DOHH2 (cell line): ENCODE measurements around the gene ZFP30.

ENCODE experiments used
- H3F3A ChIP-seq: fragments of 200-600 bp; sonication (generic), shearing (Covaris generic); 2 replicates; pipeline ENCODE4 v1.6.0; 2016; ENCODE audit warnings: antibody characterized with exemption, mild to moderate bottlenecking; ENCODE audit not compliant: control insufficient read depth, insufficient read depth
- H3K27ac ChIP-seq: fragments of 200-600 bp; sonication (generic); 2 replicates; pipeline ENCODE4 v1.5.1; 2014; ENCODE audit warnings: low read depth, mild to moderate bottlenecking, low read length, moderate library complexity
- H3K27me3 ChIP-seq: fragments of 200-600 bp; sonication (generic); 2 replicates; pipeline ENCODE4 v1.6.1; 2014; ENCODE audit warnings: mild to moderate bottlenecking, low read length, mixed read lengths; ENCODE audit not compliant: control insufficient read depth
- H3K36me3 ChIP-seq: fragments of 200-600 bp; sonication (generic); 2 replicates; pipeline ENCODE4 v1.6.1; 2014; ENCODE audit warnings: mild to moderate bottlenecking, low read length, moderate library complexity, mixed read lengths; ENCODE audit not compliant: control insufficient read depth
- H3K4me1 ChIP-seq: fragments of 200-600 bp; sonication (generic); 2 replicates; pipeline ENCODE4 v1.6.1; 2014; ENCODE audit warnings: mild to moderate bottlenecking, low read length, mixed read lengths; ENCODE audit not compliant: control insufficient read depth
- H3K4me2 ChIP-seq: fragments of 200-600 bp; sonication (generic); 2 replicates; pipeline ENCODE4 v1.6.0; 2014; ENCODE audit warnings: mild to moderate bottlenecking, low read length, moderate library complexity
- H3K4me3 ChIP-seq: fragments of 200-600 bp; sonication (generic); 2 replicates; pipeline ENCODE4 v1.5.1; 2014; ENCODE audit warnings: mild to moderate bottlenecking, low read length, mixed read lengths
- H3K79me2 ChIP-seq: fragments of 200-600 bp; sonication (generic); 2 replicates; pipeline ENCODE4 v1.6.1; 2014; ENCODE audit warnings: mild to moderate bottlenecking, low read length, mixed read lengths; ENCODE audit not compliant: control insufficient read depth
- H3K9me2 ChIP-seq: fragments of 200-600 bp; sonication (generic); replicated peaks from 2 replicates; pipeline ENCODE4 v1.6.1; 2014; ENCODE audit warnings: mild to moderate bottlenecking, low read length, mixed read lengths; ENCODE audit not compliant: control insufficient read depth
- H3K9me3 ChIP-seq: fragments of 200-600 bp; sonication (generic); 2 replicates; pipeline ENCODE4 v1.6.1; 2014; ENCODE audit warnings: antibody characterized with exemption, low read length, mixed read lengths; ENCODE audit not compliant: control insufficient read depth, insufficient read depth
- H4K20me1 ChIP-seq: fragments of 200-600 bp; sonication (generic); 2 replicates; pipeline ENCODE4 v1.6.0; 2014; ENCODE audit warnings: low read depth, mild to moderate bottlenecking, antibody characterized with exemption, low read length, moderate library complexity; ENCODE audit not compliant: control insufficient read depth, insufficient read depth
- CTCF ChIP-seq: fragments of 200-600 bp; sonication (generic); IDR thresholded peaks from one replicate; pipeline ENCODE4 v1.5.1; 2014; ENCODE audit warnings: antibody characterized with exemption, mild to moderate bottlenecking, low read depth, low read length; ENCODE audit not compliant: poor library complexity, severe bottlenecking
- EZH2phosphoT487 ChIP-seq: fragments of 200-600 bp; sonication (generic); IDR thresholded peaks from 2 replicates; pipeline ENCODE4 v1.6.1; 2017; ENCODE audit warnings: borderline replicate concordance, mild to moderate bottlenecking, antibody characterized with exemption, low read length, moderate library complexity, mixed read lengths

Gene ZFP30

GRCh38 chr19:37594304-37594981, 60.8 kb downstream of the ZFP30 start, which contains the start of the genes ZNF540 and ZNF571:
Gene ZNF540 (plus strand): TSS chr19:37594876. CDS start chr19:37598448, 3,572 bp downstream.
Gene ZNF571 (minus strand): TSS chr19:37594792. CDS start chr19:37586676, 8,116 bp downstream.
- Histone ChIP-seq H4K20me1 (no peaks in the 10 kb centered on the region), H3K4me3 (peak within 1 kb of the TSS; percentile 82), H3K27ac (peak within 1 kb of the TSS; percentile 13; the same call in 1 of the 2 replicates), H3K9me3 (peaks cover 18% of the 10 kb centered on the region), H3K79me2 (no peaks in the 10 kb centered on the region), H3F3A (no peaks in the 10 kb centered on the region), H3K36me3 (no peaks in the 10 kb centered on the region), H3K4me1 (peaks cover 14% of the 10 kb centered on the region), H3K4me2 (peak within 1 kb of the TSS; percentile 95), H3K27me3 (no peaks in the 10 kb centered on the region), H3K9me2 (no peaks in the 10 kb centered on the region)
- no peak for TF ChIP-seq CTCF
- no peak for TF ChIP-seq EZH2phosphoT487

- peaks cover 14% of the 10 kb centered on the region for H3K4me1 ChIP-seq
- no peaks in the 10 kb centered on the region for H3K9me2 ChIP-seq
- H3K9me3 ChIP-seq = peaks cover 18% of the 10 kb centered on the region
- no peak for TF ChIP-seq EZH2phosphoT487
- TF ChIP-seq CTCF = no peak
- peak overlapping the region; percentile 82 for H3K4me3 ChIP-seq
- H3K36me3 ChIP-seq = no peaks in the 10 kb centered on the region
- peak overlapping the region; percentile 95 for H3K4me2 ChIP-seq
- no peaks in the 10 kb centered on the region for H3K79me2 ChIP-seq
- no peak overlapping the region for H3K27ac ChIP-seq
- H3K27me3 ChIP-seq = no peaks in the 10 kb centered on the region
- no peaks in the 10 kb centered on the region for H3F3A ChIP-seq
- no peaks in the 10 kb centered on the region for H4K20me1 ChIP-seq
Measured at GRCh38 chr19:37593996-37594303, 61.3 kb downstream of the ZFP30 start.

- no peaks in the 10 kb centered on the region for H3K4me1 ChIP-seq
- peaks cover 21% of the 10 kb centered on the region for H3K9me3 ChIP-seq
- no peaks in the 10 kb centered on the region for H4K20me1 ChIP-seq
- H3K79me2 ChIP-seq = no peaks in the 10 kb centered on the region
- no peak for TF ChIP-seq EZH2phosphoT487
- peak; percentile 36 for TF ChIP-seq CTCF
- no peaks in the 10 kb centered on the region for H3K9me2 ChIP-seq
- no peaks in the 10 kb centered on the region for H3K27me3 ChIP-seq
- H3K4me3 ChIP-seq = no peak overlapping the region
- H3K36me3 ChIP-seq = no peaks in the 10 kb centered on the region
- H3F3A ChIP-seq = no peaks in the 10 kb centered on the region
- no peak overlapping the region for H3K4me2 ChIP-seq
- H3K27ac ChIP-seq = no peak overlapping the region
Measured at GRCh38 chr19:37583340-37583739, 71.9 kb downstream of the ZFP30 start.
